ENCODE data around the gene ARSJ.
"Not testable (repeated sequence)": the region's sequence is repeated elsewhere in the genome, so short reads cannot be mapped to it uniquely, and the experiment has no call there.

ARSJ gene

DNA sequence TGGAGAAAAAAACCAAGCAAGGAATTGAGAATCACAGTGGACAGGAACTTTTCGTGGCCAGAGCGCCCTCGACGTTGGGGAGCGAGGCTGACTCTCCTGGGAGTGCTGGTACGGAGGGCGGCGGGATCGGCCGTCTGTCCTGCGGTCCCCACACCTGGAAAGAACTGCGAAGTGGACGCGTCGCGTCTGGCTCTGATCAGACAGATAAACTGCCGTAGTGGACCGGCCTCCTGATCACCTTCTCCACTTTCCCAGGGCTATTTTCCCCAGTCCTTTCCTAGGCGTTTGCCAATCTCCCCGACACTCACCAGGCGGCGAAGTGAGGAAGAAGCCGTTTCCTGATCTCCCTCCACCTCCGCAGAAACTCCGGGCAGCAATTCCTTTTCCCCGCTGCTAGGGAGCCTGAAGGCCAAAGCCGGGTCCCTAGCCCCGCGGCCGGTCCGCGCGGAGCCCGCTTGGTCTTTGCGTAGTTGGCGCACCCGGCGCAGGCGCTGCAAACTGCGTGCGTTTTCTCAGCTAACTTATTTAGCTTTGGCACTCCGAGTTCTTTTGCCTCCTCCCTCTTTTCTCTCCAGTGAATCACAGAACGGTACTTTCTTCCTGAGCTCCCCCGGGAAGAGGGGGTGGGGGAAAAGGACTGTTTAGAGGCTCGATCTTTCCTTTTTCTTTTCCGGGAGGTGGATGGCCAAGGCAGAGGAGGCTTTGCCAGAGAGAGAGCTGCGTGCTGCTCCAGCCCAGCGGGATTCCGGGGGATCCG is at the start of gene ARSJ:
ARSJ (minus strand) TSS at position 500 of the 757 bp plus-strand sequence. CDS start 813 bp downstream, outside the sequence.
- Histone ChIP-seq H3K9ac (ENCODE audit: low read length) (peak within 1 kb of the TSS; percentile 77), H3K9me3 (ENCODE audit: low read length) (no peaks in the 10 kb centered on the region), H3K4me3 (ENCODE audit: low read depth in 1 of 2, low read length in 2 of 2) (peak within 1 kb of the TSS; percentile 27 to 85), H3K36me3 (ENCODE audit: insufficient read depth, low read length) (peaks cover 4% of the 10 kb centered on the region), H3K4me1 (ENCODE audit: insufficient read depth, low read length) (peaks cover 21% of the 10 kb centered on the region), H3K27ac (ENCODE audit: low read depth, low read length) (peak within 1 kb of the TSS; percentile 84), H3K27me3 (ENCODE audit: control insufficient read depth in 1 of 2, insufficient read depth in 2 of 2, low read length in 2 of 2) (no peaks in the 10 kb centered on the region)

- Histone ChIP-seq H3K27me3 (ENCODE audit: control insufficient read depth in 1 of 2, insufficient read depth in 2 of 2, low read length in 2 of 2) (no peaks in the 10 kb centered on the region), H3K9me3 (ENCODE audit: low read length) (no peaks in the 10 kb centered on the region), H3K4me3 (ENCODE audit: low read depth in 1 of 2, low read length in 2 of 2) (no peak overlapping the region), H3K9ac (ENCODE audit: low read length) (no peak overlapping the region), H3K36me3 (ENCODE audit: insufficient read depth, low read length) (no peaks in the 10 kb centered on the region), H3K4me1 (ENCODE audit: insufficient read depth, low read length) (no peaks in the 10 kb centered on the region), H3K27ac (ENCODE audit: low read depth, low read length) (no peak overlapping the region)
Measured at GRCh38 chr4:114028071-114028470, 48.6 kb upstream of the ARSJ start.

DNA sequence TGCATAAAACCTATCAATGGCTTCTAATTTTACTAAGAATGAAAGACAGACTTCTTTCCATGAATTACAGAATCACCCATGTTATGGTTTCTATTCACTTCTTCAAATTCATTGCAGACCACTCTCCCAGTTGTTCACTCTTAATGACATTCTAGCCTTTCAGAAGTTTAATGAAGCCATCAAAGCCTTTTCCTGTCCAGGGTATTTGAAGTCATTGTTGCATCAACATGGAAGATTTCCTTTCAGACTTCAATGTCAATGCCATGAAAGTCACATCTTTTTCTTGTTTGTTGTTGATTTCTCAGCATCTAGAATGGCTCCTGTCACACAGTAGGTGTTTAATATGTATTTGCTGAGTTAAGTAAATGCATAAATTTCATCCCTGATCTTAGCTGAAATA is 48.1 kb upstream of the ARSJ start:
- H3K27me3 ChIP-seq (ENCODE audit: control insufficient read depth in 1 of 2, insufficient read depth in 2 of 2, low read length in 2 of 2) = no peaks in the 10 kb centered on the region
- H3K4me3 ChIP-seq (ENCODE audit: low read depth in 1 of 2, low read length in 2 of 2) = no peak overlapping the region
- no peaks in the 10 kb centered on the region for H3K9me3 ChIP-seq (ENCODE audit: low read length)
- no peak overlapping the region for H3K27ac ChIP-seq (ENCODE audit: low read depth, low read length)
- no peaks in the 10 kb centered on the region for H3K4me1 ChIP-seq (ENCODE audit: insufficient read depth, low read length)
- H3K9ac ChIP-seq (ENCODE audit: low read length) = no peak overlapping the region
- H3K36me3 ChIP-seq (ENCODE audit: insufficient read depth, low read length) = no peaks in the 10 kb centered on the region

- no peaks in the 10 kb centered on the region for H3K27me3 ChIP-seq (ENCODE audit: control insufficient read depth in 1 of 2, insufficient read depth in 2 of 2, low read length in 2 of 2)
Measured at GRCh38 chr4:114026447-114026846, 47.0 kb upstream of the ARSJ start.

GRCh38 chr4:114025176-114025777 is 45.8 kb upstream of the ARSJ start:
- no peak overlapping the region for H3K4me3 ChIP-seq (ENCODE audit: low read depth in 1 of 2, low read length in 2 of 2)
- H3K9me3 ChIP-seq (ENCODE audit: low read length) = no peaks in the 10 kb centered on the region
- H3K9ac ChIP-seq (ENCODE audit: low read length) = no peak overlapping the region
- H3K4me1 ChIP-seq (ENCODE audit: insufficient read depth, low read length) = no peaks in the 10 kb centered on the region
- H3K36me3 ChIP-seq (ENCODE audit: insufficient read depth, low read length) = no peaks in the 10 kb centered on the region
- no peak overlapping the region for H3K27ac ChIP-seq (ENCODE audit: low read depth, low read length)
- no peaks in the 10 kb centered on the region for H3K27me3 ChIP-seq (ENCODE audit: control insufficient read depth in 1 of 2, insufficient read depth in 2 of 2, low read length in 2 of 2)

More at GRCh38 chr4:114026447-114026846, 47.0 kb upstream of the ARSJ start:
- Histone ChIP-seq H3K4me1 (ENCODE audit: insufficient read depth, low read length) (no peaks in the 10 kb centered on the region), H3K4me3 (ENCODE audit: low read depth in 1 of 2, low read length in 2 of 2) (no peak overlapping the region), H3K36me3 (ENCODE audit: insufficient read depth, low read length) (no peaks in the 10 kb centered on the region), H3K9ac (ENCODE audit: low read length) (no peak overlapping the region), H3K27ac (ENCODE audit: low read depth, low read length) (no peak overlapping the region), H3K9me3 (ENCODE audit: low read length) (no peaks in the 10 kb centered on the region)

- no peaks in the 10 kb centered on the region for H3K36me3 ChIP-seq (ENCODE audit: insufficient read depth, low read length)
- no peaks in the 10 kb centered on the region for H3K27me3 ChIP-seq (ENCODE audit: control insufficient read depth in 1 of 2, insufficient read depth in 2 of 2, low read length in 2 of 2)
- H3K4me3 ChIP-seq (ENCODE audit: low read depth in 1 of 2, low read length in 2 of 2) = no peak overlapping the region
- no peak overlapping the region for H3K9ac ChIP-seq (ENCODE audit: low read length)
- no peaks in the 10 kb centered on the region for H3K4me1 ChIP-seq (ENCODE audit: insufficient read depth, low read length)
- H3K9me3 ChIP-seq (ENCODE audit: low read length) = no peaks in the 10 kb centered on the region
- H3K27ac ChIP-seq (ENCODE audit: low read depth, low read length) = no peak overlapping the region
Measured at GRCh38 chr4:114021451-114021850, 42.0 kb upstream of the ARSJ start.

GRCh38 chr4:114019969-114020358 is 40.5 kb upstream of the ARSJ start:
- no peaks in the 10 kb centered on the region for H3K4me1 ChIP-seq (ENCODE audit: insufficient read depth, low read length)
- no peak overlapping the region for H3K4me3 ChIP-seq (ENCODE audit: low read depth in 1 of 2, low read length in 2 of 2)
- H3K36me3 ChIP-seq (ENCODE audit: insufficient read depth, low read length) = no peaks in the 10 kb centered on the region
- H3K9me3 ChIP-seq (ENCODE audit: low read length) = no peaks in the 10 kb centered on the region
- no peaks in the 10 kb centered on the region for H3K27me3 ChIP-seq (ENCODE audit: control insufficient read depth in 1 of 2, insufficient read depth in 2 of 2, low read length in 2 of 2)
- no peak overlapping the region for H3K9ac ChIP-seq (ENCODE audit: low read length)
- no peak overlapping the region for H3K27ac ChIP-seq (ENCODE audit: low read depth, low read length)

DNA sequence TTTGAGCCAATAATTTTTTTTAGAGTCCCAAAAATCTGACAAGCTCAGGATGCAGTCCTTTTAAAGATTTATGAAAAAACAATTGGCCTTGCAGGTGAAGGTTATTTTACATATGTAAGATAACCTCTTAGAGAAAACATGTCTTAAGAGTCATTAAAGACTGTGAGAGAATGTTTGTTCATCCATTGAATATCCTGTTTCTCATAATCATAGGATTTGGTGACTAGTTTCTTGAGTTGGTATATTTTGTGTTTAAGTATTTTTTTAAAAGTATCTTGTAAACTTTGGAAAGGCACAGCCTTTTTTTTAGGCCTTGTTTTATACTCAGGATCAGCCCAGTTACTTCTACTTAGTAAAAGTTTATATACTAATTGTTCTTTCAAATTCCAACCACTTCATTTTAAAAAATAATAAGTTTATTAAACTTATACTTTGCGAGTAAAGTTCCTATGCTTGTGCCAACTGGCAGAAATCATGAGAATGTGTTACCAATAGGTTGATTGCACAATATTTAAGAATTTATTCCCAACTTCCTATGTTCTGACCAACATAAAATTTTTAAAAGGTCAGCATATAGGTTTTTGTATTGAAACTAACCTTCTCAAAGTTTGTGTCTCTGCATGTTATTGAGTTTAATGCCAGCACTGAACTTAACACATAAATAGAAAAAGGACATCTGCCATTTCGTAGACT is 40.0 kb upstream of the ARSJ start:
- no peaks in the 10 kb centered on the region for H3K27me3 ChIP-seq (ENCODE audit: control insufficient read depth in 1 of 2, insufficient read depth in 2 of 2, low read length in 2 of 2)
- no peak overlapping the region for H3K27ac ChIP-seq (ENCODE audit: low read depth, low read length)
- no peaks in the 10 kb centered on the region for H3K9me3 ChIP-seq (ENCODE audit: low read length)
- H3K36me3 ChIP-seq (ENCODE audit: insufficient read depth, low read length) = no peaks in the 10 kb centered on the region
- H3K4me1 ChIP-seq (ENCODE audit: insufficient read depth, low read length) = no peaks in the 10 kb centered on the region
- no peak overlapping the region for H3K4me3 ChIP-seq (ENCODE audit: low read depth in 1 of 2, low read length in 2 of 2)
- no peak overlapping the region for H3K9ac ChIP-seq (ENCODE audit: low read length)

GRCh38 chr4:114017120-114017917 is 37.9 kb upstream of the ARSJ start:
- H3K27me3 ChIP-seq (ENCODE audit: control insufficient read depth in 1 of 2, insufficient read depth in 2 of 2, low read length in 2 of 2) = no peaks in the 10 kb centered on the region
- no peaks in the 10 kb centered on the region for H3K9me3 ChIP-seq (ENCODE audit: low read length)
- no peaks in the 10 kb centered on the region for H3K36me3 ChIP-seq (ENCODE audit: insufficient read depth, low read length)
- no peak overlapping the region for H3K27ac ChIP-seq (ENCODE audit: low read depth, low read length)
- no peaks in the 10 kb centered on the region for H3K4me1 ChIP-seq (ENCODE audit: insufficient read depth, low read length)
- no peak overlapping the region for H3K4me3 ChIP-seq (ENCODE audit: low read depth in 1 of 2, low read length in 2 of 2)
- no peak overlapping the region for H3K9ac ChIP-seq (ENCODE audit: low read length)

GRCh38 chr4:114015444-114015899 is 36.0 kb upstream of the ARSJ start:
- no peaks in the 10 kb centered on the region for H3K4me1 ChIP-seq (ENCODE audit: insufficient read depth, low read length)
- no peaks in the 10 kb centered on the region for H3K27me3 ChIP-seq (ENCODE audit: control insufficient read depth in 1 of 2, insufficient read depth in 2 of 2, low read length in 2 of 2)
- no peaks in the 10 kb centered on the region for H3K9me3 ChIP-seq (ENCODE audit: low read length)
- no peaks in the 10 kb centered on the region for H3K36me3 ChIP-seq (ENCODE audit: insufficient read depth, low read length)
- H3K27ac ChIP-seq (ENCODE audit: low read depth, low read length) = no peak overlapping the region
- no peak overlapping the region for H3K9ac ChIP-seq (ENCODE audit: low read length)
- no peak overlapping the region for H3K4me3 ChIP-seq (ENCODE audit: low read depth in 1 of 2, low read length in 2 of 2)

DNA sequence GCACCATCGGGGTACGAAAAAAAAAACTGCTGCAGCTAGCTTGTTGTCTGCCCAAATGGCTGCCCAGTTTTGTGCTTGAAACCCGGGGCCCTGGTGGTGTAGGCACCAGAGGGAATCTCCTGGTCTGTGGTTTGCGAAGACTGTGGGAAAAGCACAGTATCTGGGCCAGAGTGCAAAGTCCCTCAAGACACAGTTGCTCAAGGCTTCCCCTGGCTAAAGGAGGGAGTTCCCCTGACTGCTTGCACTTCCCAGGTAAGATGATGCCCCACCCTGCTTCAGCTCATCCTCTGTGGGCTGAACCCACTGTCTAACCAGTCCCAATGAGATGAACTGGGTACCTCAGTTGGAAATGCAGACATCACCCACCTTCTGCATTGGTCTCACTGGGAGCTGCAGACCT is 33.8 kb upstream of the ARSJ start:
- H3K9me3 ChIP-seq (ENCODE audit: low read length); H3K27ac ChIP-seq (ENCODE audit: low read depth, low read length); H3K4me3 ChIP-seq (ENCODE audit: low read depth in 1 of 2, low read length in 2 of 2): not testable (repeated sequence)

More for the DNA sequence above, 33.8 kb upstream of the ARSJ start:
- not testable (repeated sequence) for H3K9ac ChIP-seq (ENCODE audit: low read length); H3K27me3 ChIP-seq (ENCODE audit: control insufficient read depth in 1 of 2, insufficient read depth in 2 of 2, low read length in 2 of 2); H3K4me1 ChIP-seq (ENCODE audit: insufficient read depth, low read length); H3K36me3 ChIP-seq (ENCODE audit: insufficient read depth, low read length)
